Measurements from ENCODE around the gene ADORA1. TPM values are rescaled to one million over a fixed set of nuclear protein-coding genes. Genes with fewer than 3 reads are reported as not detected.

The ADORA1 gene
- total RNA-seq, 1 donor from 2014 or later, result 7.3 TPM

DNA sequence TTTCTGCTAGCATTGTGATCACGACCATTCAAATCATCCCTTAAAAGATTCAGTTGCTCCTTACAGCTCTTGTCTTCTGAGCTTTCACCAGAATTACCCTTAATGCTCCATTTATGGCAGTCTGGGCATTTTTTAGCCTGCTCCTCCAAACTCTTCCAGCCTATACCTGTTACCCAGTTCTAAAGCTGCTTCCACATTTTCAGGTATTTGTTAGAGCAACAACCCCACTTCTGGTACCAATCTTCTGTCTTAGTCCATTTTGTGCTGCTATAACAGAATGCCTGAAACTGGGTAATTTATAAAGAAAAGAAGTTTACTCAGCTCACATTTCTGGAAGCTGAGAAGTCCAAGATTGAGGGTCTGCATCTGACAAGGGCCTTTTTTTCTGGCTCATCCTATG, 30.9 kb downstream of the ADORA1 start:
- no peak for DNase-seq (ENCODE audit: low spot score)

GRCh38 chr1:203158960-203159665, 31.6 kb downstream of the ADORA1 start:
- DNase-seq (ENCODE audit: low spot score), result no peak

DNA sequence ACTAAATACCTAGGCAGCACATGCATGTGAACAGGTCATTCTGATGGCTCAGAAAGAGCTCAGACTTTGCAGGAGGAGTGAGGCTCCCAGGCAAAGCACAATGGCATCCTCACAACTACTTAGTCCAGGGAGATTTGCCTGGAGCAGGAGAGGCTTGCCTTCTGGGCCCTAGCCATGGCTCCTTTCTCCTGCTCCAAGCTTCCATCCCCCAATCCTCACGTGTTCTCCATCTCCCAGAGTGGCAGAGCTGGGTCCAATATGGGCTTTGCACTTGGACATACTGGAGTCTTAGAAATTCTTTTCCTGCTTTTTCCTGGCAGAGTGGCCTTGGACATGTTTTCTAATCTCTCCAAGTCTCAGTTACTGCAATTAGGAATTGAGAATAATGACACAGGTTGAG, 32.3 kb downstream of the ADORA1 start:
- no peak for DNase-seq (ENCODE audit: low spot score)

GRCh38 chr1:203161175-203161574, 33.6 kb downstream of the ADORA1 start:
- DNase-seq (ENCODE audit: low spot score), result no peak

DNA sequence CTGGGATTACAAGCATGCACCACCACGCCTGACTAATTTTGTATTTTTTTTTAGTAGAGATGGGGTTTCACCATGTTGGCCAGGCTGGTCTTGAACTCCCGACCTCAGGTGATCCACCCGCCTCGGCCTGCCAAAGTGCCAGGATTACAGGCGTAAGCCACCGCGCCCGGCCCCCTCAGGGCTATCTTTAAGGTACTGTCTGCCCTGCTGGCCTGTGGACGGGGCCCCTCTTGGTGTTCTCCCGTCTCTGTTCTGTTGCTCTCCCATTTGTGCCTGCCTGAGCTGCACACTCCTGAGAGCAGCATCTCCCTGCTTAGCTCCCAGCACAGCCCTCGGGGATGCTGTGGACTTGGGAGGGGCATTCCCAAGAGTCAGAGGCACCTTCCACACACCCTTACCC, 34.2 kb downstream of the ADORA1 start:
- no peak for DNase-seq (ENCODE audit: low spot score)

GRCh38 chr1:203162403-203162802, 34.9 kb downstream of the ADORA1 start:
- no peak for DNase-seq (ENCODE audit: low spot score)

DNA sequence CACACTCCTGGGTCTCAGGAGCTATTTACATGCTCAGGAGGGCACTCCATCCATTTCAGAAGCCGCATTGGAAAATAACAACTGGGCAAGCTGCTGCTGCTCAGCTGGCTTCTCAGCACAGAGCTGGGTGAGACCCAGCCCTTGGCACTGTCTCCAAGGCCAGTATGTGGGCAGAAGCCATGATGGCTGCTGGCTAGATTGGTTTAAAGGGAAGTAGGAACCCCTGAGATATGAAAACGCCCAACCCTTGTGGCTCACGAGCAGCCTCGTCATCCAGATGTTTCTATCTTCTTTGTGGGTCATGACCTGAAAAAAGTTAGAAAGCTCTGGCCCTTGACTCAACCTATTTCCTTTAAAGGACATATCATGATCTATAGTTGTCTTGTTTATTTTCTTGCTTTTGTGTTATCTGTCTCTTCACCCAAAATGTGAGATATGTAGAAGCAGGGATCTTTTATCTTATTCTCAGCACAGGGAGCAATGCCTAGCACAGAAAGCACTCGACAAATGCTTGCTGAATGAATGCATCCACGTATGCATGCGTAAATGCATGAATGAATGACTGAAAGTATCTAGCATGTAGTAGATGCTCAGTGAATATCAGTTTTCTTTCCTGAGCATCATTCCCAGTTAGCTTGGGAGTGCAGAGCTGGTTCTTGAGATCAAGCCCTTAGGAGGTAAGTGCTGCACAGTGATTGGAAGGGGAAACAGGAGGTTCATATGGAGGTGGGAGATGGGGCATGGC, 36.5 kb downstream of the ADORA1 start:
- DNase-seq (ENCODE audit: low spot score), result no peak

- DNase-seq (ENCODE audit: low spot score), result no peak
Observed at GRCh38 chr1:203165101-203165799, 37.7 kb downstream of the ADORA1 start.

DNA sequence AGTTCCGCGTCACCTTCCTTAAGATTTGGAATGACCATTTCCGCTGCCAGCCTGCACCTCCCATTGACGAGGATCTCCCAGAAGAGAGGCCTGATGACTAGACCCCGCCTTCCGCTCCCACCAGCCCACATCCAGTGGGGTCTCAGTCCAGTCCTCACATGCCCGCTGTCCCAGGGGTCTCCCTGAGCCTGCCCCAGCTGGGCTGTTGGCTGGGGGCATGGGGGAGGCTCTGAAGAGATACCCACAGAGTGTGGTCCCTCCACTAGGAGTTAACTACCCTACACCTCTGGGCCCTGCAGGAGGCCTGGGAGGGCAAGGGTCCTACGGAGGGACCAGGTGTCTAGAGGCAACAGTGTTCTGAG, 38.3 kb downstream of the ADORA1 start:
- no peak for DNase-seq (ENCODE audit: low spot score)

- peak; percentile 48 for DNase-seq (ENCODE audit: low spot score)
Observed at GRCh38 chr1:203166192-203166940, 38.8 kb downstream of the ADORA1 start.

DNA sequence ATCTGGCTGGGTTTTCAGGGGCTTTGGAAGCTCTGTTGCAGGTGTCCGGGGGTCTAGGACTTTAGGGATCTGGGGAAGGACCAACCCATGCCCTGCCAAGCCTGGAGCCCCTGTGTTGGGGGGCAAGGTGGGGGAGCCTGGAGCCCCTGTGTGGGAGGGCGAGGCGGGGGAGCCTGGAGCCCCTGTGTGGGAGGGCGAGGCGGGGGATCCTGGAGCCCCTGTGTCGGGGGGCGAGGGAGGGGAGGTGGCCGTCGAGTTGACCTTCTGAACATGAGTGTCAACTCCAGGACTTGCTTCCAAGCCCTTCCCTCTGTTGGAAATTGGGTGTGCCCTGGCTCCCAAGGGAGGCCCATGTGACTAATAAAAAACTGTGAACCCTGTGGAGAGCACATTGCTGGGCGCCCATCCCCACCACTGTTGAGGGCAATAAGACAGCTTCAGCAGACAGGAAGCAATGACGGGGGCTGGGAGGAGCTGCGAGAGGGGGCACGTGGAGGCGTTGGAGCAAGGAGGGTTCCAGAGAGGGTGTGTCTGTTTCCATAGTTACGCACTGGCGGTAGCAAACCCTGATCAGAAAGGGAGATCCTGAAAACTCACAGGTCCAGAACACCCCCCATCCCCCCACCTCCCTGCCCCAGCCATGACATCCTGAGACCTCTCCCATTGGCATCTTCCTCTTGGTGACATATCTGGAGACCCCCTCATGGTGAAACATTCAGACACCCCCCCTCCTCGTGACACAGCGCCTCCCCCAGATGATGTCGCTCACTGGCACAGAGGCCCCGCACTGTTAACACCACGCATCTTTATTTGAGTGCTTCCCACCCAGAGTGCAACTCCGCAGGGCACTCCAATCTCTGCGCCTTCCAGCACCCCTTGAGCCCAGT, 39.7 kb downstream of the ADORA1 start:
- no peak for DNase-seq (ENCODE audit: low spot score)

DNA sequence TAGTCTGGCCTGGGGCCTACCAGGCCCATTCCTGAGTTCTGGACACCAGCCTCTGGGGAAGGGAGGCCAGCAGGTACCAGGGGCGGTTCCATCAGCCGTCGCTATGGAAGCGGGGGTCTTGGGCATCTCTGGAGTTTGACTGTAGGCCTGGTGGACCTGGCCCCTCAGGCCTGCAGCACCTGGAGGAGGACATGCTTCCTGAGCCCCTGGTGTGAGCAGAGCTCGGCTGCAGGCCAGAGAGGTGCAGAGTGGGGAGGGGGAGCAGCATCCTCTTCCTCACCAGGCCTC, 40.3 kb downstream of the ADORA1 start:
- no peak for DNase-seq (ENCODE audit: low spot score)

- no peak for DNase-seq (ENCODE audit: low spot score)
Observed at GRCh38 chr1:203168256-203168786, 40.8 kb downstream of the ADORA1 start.

- DNase-seq (ENCODE audit: low spot score), result no peak
Observed at GRCh38 chr1:203168991-203169390, 41.5 kb downstream of the ADORA1 start.

DNA sequence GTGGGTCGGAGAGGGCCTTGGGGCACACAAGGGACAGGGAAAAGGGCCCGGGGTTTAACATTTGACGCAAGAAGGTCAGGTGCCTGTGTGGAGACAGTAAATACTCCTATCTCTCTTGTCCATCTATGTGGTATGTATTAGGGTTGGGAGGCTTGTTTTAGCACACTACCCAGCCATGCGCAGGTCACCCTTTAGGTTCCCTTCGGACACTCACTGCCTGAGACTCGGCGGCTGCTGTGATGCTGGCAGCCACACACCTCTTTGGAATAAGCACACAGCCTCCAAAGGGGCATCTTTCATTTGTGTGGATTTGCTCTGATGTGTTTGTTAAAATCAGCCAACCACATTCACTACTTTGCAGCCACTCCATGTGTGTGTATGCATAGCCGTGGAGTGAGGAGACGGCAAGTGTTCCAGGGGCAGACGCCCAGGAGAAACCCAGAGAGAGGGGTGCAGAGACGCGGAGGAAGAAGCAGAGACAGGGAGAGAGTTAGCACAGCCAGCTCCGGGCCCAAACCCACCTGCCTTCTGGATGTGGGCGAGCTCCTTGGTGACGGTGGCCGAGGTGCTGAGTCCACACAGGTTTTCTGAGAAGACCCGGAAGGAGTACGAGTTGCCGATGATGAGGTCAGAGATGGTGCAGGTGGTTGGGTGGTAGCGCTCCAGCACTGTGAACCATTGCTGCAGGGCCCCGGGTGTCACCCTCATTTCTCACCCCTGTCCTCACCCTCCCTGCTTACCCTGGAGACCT, 42.4 kb downstream of the ADORA1 start:
- DNase-seq (ENCODE audit: low spot score), result no peak

DNA sequence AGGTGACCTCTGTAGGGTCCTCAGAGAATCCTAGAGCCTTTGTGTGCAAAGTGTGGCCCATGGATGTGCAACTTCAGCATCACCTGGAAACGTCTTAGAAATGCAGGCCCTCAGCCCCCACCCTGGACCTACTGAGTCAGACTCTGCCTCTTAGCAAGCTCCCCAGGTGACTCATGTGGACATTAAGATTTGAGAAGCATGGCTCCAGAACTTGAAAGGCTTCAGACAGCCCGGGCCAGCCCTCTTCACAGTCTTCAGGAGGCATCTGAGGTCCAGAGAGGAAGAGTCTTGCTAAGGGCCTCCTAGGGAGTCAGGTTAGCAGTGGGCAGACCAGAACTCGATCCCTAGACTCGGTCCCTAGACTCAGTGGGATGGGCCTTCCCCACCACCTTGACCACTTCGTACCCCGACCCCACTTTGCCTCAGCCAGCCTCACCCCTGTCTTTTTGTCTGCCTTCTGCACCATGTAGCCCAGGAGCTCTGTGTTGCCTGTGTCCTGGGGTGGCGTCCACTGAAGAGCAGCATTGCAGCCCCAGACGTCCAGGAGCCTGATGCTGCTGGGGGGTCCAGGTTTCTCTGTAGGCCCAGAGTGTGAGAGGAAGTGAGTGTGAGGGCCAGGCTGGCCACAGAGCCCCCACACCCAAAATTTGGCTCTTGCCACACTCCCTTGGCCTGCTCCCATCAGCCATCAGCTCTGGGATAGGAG, 43.3 kb downstream of the ADORA1 start:
- no peak for DNase-seq (ENCODE audit: low spot score)

- DNase-seq (ENCODE audit: low spot score), result no peak
Observed at GRCh38 chr1:203171341-203172183, 44.0 kb downstream of the ADORA1 start.

- peak; percentile 60 for DNase-seq (ENCODE audit: low spot score)
Observed at GRCh38 chr1:203172184-203173010, 44.9 kb downstream of the ADORA1 start.

Measured in mucosa of gallbladder (tissue), 1 donor.